HG03066 (cell line): Measurements from ENCODE around the gene GPR37.

ENCODE experiments used
- ATAC-seq: cut with Tn5 transposase; IDR thresholded peaks from one replicate; pipeline ENCODE4 v1.9.1; 2021; ENCODE audit warnings: low read depth; ENCODE audit not compliant: unreplicated experiment

GPR37 gene

GRCh38 chr7:124737760-124738300 is 27.8 kb downstream of the GPR37 start:
- ATAC-seq = no peak

- no peak for ATAC-seq
These were observed 37.0 kb downstream of the GPR37 start for GRCh38 chr7:124728610-124729009.

GRCh38 chr7:124724507-124725192 is 40.9 kb downstream of the GPR37 start:
- ATAC-seq = no peak

GRCh38 chr7:124724079-124724478 is 41.5 kb downstream of the GPR37 start:
- no peak for ATAC-seq

- no peak for ATAC-seq
These were observed 42.6 kb downstream of the GPR37 start for GRCh38 chr7:124723012-124723411.

GRCh38 chr7:124722292-124722691 is 43.3 kb downstream of the GPR37 start:
- ATAC-seq = no peak

- ATAC-seq = no peak
These were observed 45.4 kb downstream of the GPR37 start for GRCh38 chr7:124720195-124720594.

- no peak for ATAC-seq
These were observed 47.4 kb downstream of the GPR37 start for GRCh38 chr7:124718032-124718766.

- no peak for ATAC-seq
These were observed 48.7 kb downstream of the GPR37 start for GRCh38 chr7:124716894-124717293.

GRCh38 chr7:124713086-124713485 is 52.5 kb downstream of the GPR37 start:
- ATAC-seq = no peak

GRCh38 chr7:124712017-124712416 is 53.6 kb downstream of the GPR37 start:
- ATAC-seq = no peak

GRCh38 chr7:124702385-124702784 is 63.2 kb downstream of the GPR37 start:
- no peak for ATAC-seq

- ATAC-seq = no peak
These were observed 63.6 kb downstream of the GPR37 start for GRCh38 chr7:124701955-124702354.

- no peak for ATAC-seq
These were observed 64.9 kb downstream of the GPR37 start for GRCh38 chr7:124700655-124701054.

GRCh38 chr7:124698964-124699363 is 66.6 kb downstream of the GPR37 start:
- ATAC-seq = no peak

GRCh38 chr7:124697746-124698145 is 67.8 kb downstream of the GPR37 start:
- ATAC-seq = no peak
